Esophagus (tissue), 2 donors: ENCODE results near the gene CES5A. TPM values are rescaled to one million over a fixed set of nuclear protein-coding genes. Genes with fewer than 3 reads are reported as not detected.
"Not testable (repeated sequence)": the region's sequence is repeated elsewhere in the genome, so short reads cannot be mapped to it uniquely, and the experiment has no call there.

Experiments used
- H3K27ac ChIP-seq, 2 donors: one replicate each; pipeline ENCODE4 v1.5.1; 2013; ENCODE audit warnings: low read depth in 2 of 2, mild to moderate bottlenecking in 2 of 2, inconsistent platforms in 1 of 2, low read length in 1 of 2, moderate library complexity in 1 of 2
- H3K27me3 ChIP-seq, 2 donors: one replicate each; pipeline ENCODE4 v1.6.1; 2013; ENCODE audit warnings: low read length in 2 of 2, control low read depth in 1 of 2, mild to moderate bottlenecking in 1 of 2; ENCODE audit not compliant: insufficient read depth in 2 of 2, control insufficient read depth in 1 of 2
- H3K36me3 ChIP-seq, 2 donors: one replicate each; pipeline ENCODE4 v1.6.1; 2013; ENCODE audit warnings: low read length in 1 of 2; ENCODE audit not compliant: control insufficient read depth in 2 of 2, insufficient read depth in 2 of 2
- H3K4me1 ChIP-seq, 2 donors: one replicate each; pipeline ENCODE4 v1.6.1; 2013; ENCODE audit warnings: low read length in 1 of 2; ENCODE audit not compliant: control insufficient read depth in 2 of 2, insufficient read depth in 2 of 2
- H3K4me3 ChIP-seq, 2 donors: one replicate each; pipeline ENCODE4 v1.5.1; 2013; ENCODE audit warnings: low read length in 2 of 2, mild to moderate bottlenecking in 2 of 2, low read depth in 1 of 2, moderate library complexity in 1 of 2
- H3K9me3 ChIP-seq, 2 donors: one replicate each; pipeline ENCODE4 v1.6.1; 2013; ENCODE audit warnings: mild to moderate bottlenecking in 2 of 2, low read depth in 1 of 2, low read length in 1 of 2, moderate library complexity in 1 of 2; ENCODE audit not compliant: control insufficient read depth in 2 of 2, insufficient read depth in 1 of 2
- WGBS, 2 donors: extraction: QIAGEN DNeasy Blood & Tissue Kit; methylation state at CpG; one replicate each; pipeline ENCODE4 v1.1.7; 2013; 5-methylcytosine and 5-hydroxymethylcytosine counted together
- polyA plus RNA-seq, 2 donors: library from polyadenylated mRNA; stranded (reverse); fragments of 200-250 nt; gene quantifications; one replicate each; pipeline ENCODE4 v1.2.3, GENCODE V29; 2013
- donor health status: healthy with polysubstance abuse.
- donor health status: Bipolar disorder and iron deficiency.

Gene CES5A
- polyA plus RNA-seq, 2 donors = 0.04 TPM; not detected in 1

DNA sequence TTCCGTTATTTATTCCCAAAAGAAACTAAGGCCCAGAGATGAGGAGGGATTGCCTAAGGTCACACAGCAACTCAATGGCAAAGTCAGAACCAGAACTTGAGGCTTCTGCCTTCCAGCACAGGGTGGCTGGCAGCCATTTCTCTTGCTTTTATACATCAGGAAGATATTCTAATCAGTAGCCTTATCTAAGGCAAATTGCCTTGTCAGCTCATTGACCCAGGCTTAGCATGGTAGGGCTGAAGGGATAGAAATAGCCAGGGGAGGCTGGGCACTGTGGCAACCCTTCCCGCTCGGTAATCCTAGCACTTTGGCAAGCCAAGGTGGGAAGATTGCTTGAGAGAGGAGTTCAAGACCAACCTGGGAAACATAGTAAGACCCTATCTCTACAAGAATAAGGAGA, 40.0 kb downstream of the CES5A start:
- not testable (repeated sequence) for H3K9me3 ChIP-seq, H3K36me3 ChIP-seq, H3K27ac ChIP-seq, H3K27me3 ChIP-seq, H3K4me3 ChIP-seq, H3K4me1 ChIP-seq
- WGBS, 2 donors = 76 to 78% methylated on average over 3 of the region's 3 CpGs

DNA sequence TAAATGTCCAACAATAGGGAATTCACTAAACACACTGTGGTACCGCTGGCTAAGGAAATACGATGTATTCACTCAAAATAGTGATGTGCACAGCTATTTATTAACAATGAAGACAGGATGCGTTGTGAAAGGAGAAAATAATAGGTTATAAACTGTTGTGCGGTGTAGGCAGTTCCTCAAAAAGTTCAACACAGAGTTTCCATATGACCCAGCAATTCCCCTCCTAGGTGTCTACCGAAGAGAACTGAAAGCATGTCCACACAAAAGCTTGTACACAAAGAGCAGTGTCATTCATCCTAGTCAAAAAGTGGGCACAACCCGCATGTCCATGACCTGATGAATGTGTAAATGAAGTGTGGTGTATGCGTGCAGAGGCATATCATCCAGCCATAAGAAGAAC, 41.1 kb downstream of the CES5A start:
- WGBS, 2 donors = 67% methylated on average over 7 of the region's 7 CpGs
- Histone ChIP-seq H3K27me3 (no peaks in the 10 kb centered on the region), H3K4me1 (peaks cover 0 to 2% of the 10 kb centered on the region in 2 donors), H3K36me3 (no peaks in the 10 kb centered on the region), H3K4me3 (no peak overlapping the region), H3K27ac (no peak overlapping the region), H3K9me3 (no peaks in the 10 kb centered on the region)

- WGBS, 2 donors = 62 to 66% methylated on average over 30 of the region's 30 CpGs
- Histone ChIP-seq H3K4me1 (peaks cover 0 to 2% of the 10 kb centered on the region in 2 donors), H3K27ac (peak within 1 kb of the TSS; percentile 35 to 47), H3K27me3 (no peaks in the 10 kb centered on the region), H3K36me3 (no peaks in the 10 kb centered on the region), H3K4me3 (peak within 1 kb of the TSS in 1 of 2 donors; percentile 12), H3K9me3 (no peaks in the 10 kb centered on the region)
Observed at GRCh38 chr16:55832773-55833691, 42.1 kb downstream of the CES5A start, which contains the start of gene CES1. Gene CES1, minus strand, starts transcription at chr16:55833096. Its CDS starts 41 bp downstream, at chr16:55833055.

DNA sequence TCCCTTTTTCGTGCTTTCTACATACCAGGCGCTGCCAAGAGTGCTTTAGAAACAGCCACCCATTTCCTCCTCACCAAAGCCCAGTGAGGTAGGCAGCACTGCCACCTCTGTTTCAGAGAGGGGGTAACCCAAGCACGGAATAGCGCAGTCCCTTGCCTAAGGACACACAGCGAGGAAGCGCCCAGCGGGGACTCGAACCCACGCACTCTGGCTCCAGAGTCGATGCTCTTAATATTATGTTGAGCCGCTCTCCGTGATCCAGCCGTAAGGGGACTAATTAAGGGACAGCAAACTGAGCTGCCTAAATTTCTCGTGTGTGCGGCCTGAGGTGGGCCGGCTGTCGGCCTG, 42.8 kb downstream of the CES5A start:
- H3K27me3 ChIP-seq = no peaks in the 10 kb centered on the region
- no peaks in the 10 kb centered on the region for H3K36me3 ChIP-seq
- H3K27ac ChIP-seq = peak overlapping the region; percentile 35 to 47
- H3K4me3 ChIP-seq = peak overlapping the region in 1 of 2 donors; percentile 12
- 81 to 87% methylated on average over 17 of the region's 17 CpGs for WGBS, 2 donors
- H3K9me3 ChIP-seq = no peaks in the 10 kb centered on the region
- peaks cover 0 to 2% of the 10 kb centered on the region in 2 donors for H3K4me1 ChIP-seq

GRCh38 chr16:55830658-55831294, 44.4 kb downstream of the CES5A start:
- no peak overlapping the region for H3K27ac ChIP-seq
- no peak overlapping the region for H3K4me3 ChIP-seq
- no peaks in the 10 kb centered on the region for H3K27me3 ChIP-seq
- H3K4me1 ChIP-seq = no peaks in the 10 kb centered on the region
- WGBS, 2 donors = 77 to 81% methylated on average over 6 of the region's 6 CpGs
- H3K9me3 ChIP-seq = no peaks in the 10 kb centered on the region
- H3K36me3 ChIP-seq = no peaks in the 10 kb centered on the region

GRCh38 chr16:55829232-55829631, 45.9 kb downstream of the CES5A start:
- not testable (repeated sequence) for H3K27me3 ChIP-seq, H3K36me3 ChIP-seq, H3K4me1 ChIP-seq, H3K4me3 ChIP-seq, H3K9me3 ChIP-seq, H3K27ac ChIP-seq
- WGBS, 2 donors = 91 to 95% methylated on average over 3 of the region's 3 CpGs

- H3K4me1 ChIP-seq = no peaks in the 10 kb centered on the region
- H3K36me3 ChIP-seq = no peaks in the 10 kb centered on the region
- 77 to 81% methylated on average over 10 of the region's 10 CpGs for WGBS, 2 donors
- no peaks in the 10 kb centered on the region for H3K9me3 ChIP-seq
- no peaks in the 10 kb centered on the region for H3K27me3 ChIP-seq
- H3K27ac ChIP-seq = no peak overlapping the region
- H3K4me3 ChIP-seq = no peak overlapping the region
Observed at GRCh38 chr16:55828680-55829079, 46.5 kb downstream of the CES5A start.

GRCh38 chr16:55825115-55825728, 50.0 kb downstream of the CES5A start:
- Histone ChIP-seq H3K4me3 (no peak overlapping the region), H3K27ac (no peak overlapping the region), H3K27me3 (no peaks in the 10 kb centered on the region), H3K4me1 (no peaks in the 10 kb centered on the region), H3K9me3 (peaks cover 0 to 6% of the 10 kb centered on the region in 2 donors), H3K36me3 (no peaks in the 10 kb centered on the region)
- WGBS, 2 donors = 55 to 67% methylated on average over 6 of the region's 6 CpGs

- Histone ChIP-seq H3K4me1 (no peaks in the 10 kb centered on the region), H3K27ac (no peak overlapping the region), H3K27me3 (no peaks in the 10 kb centered on the region), H3K9me3 (peaks cover 0 to 6% of the 10 kb centered on the region in 2 donors), H3K36me3 (no peaks in the 10 kb centered on the region), H3K4me3 (no peak overlapping the region)
- WGBS, 2 donors = 83% methylated on average over 4 of the region's 4 CpGs
Observed at GRCh38 chr16:55824473-55825000, 50.6 kb downstream of the CES5A start.
